Breast epithelium (tissue), 3 donors: Measurements from ENCODE around the gene DLX6.

Source experiments
- CTCF ChIP-seq, 3 donors: fragments of 450-650 bp; IDR thresholded peaks; one replicate each; pipeline ENCODE4 v1.5.1; 2016 to 2017; ENCODE audit warnings: antibody characterized with exemption in 3 of 3, mild to moderate bottlenecking in 3 of 3, moderate library complexity in 3 of 3
- POLR2AphosphoS5 ChIP-seq, 3 donors: sonication (generic); formaldehyde crosslinking; IDR thresholded peaks; one replicate each; pipeline ENCODE4 v1.6.1; 2017; ENCODE audit warnings: antibody characterized with exemption in 3 of 3

- TF ChIP-seq POLR2AphosphoS5 (IDR thresholded peaks at IDR 0.05) (no peak), CTCF (IDR thresholded peaks at IDR 0.05) (no peak)
Observed at GRCh38 chr7:96985992-96986391, 19.4 kb upstream of the DLX6 start.
